Esophagus muscularis mucosa (tissue), 4 donors: Measurements from ENCODE around the gene OGFR. TPM values are rescaled to one million over a fixed set of nuclear protein-coding genes. Genes with fewer than 3 reads are reported as not detected.

Source experiments
- DNase-seq: peaks from one replicate; pipeline ENCODE4 v3.0.0-alpha.2; 2017; ENCODE audit errors: extremely low spot score
- H3K27ac ChIP-seq, 4 donors: fragments of 200-600 bp; sonication (generic); replicated peaks in 1 of 4; 1 replicate in 3 of 4; 2 replicates in 1 of 4; pipeline ENCODE4 v1.5.1; 2016 to 2019; ENCODE audit warnings: mild to moderate bottlenecking in 1 of 4
- H3K27me3 ChIP-seq, 4 donors: fragments of 200-600 bp; sonication (generic); one replicate each; pipeline versions ENCODE4 v1.5.1 to v1.6.0; 2016 to 2019
- H3K36me3 ChIP-seq, 4 donors: fragments of 200-600 bp; sonication (generic); one replicate each; pipeline ENCODE4 v1.5.1; 2016 to 2019
- H3K4me1 ChIP-seq, 4 donors: fragments of 200-600 bp; sonication (generic); one replicate each; pipeline ENCODE4 v1.5.1; 2016 to 2019
- H3K4me3 ChIP-seq, 4 donors: fragments of 200-600 bp; sonication (generic); 1 replicate in 2 of 4; 2 replicates in 2 of 4; pipeline ENCODE4 v1.5.1; 2016 to 2019; ENCODE audit warnings: mild to moderate bottlenecking in 4 of 4, moderate library complexity in 1 of 4
- H3K9me3 ChIP-seq, 4 donors: fragments of 200-600 bp; sonication (generic); 1 replicate in 3 of 4; 2 replicates in 1 of 4; pipeline ENCODE4 v1.5.1; 2016 to 2019
- CTCF ChIP-seq, 3 experiments: fragments of 200-600 bp in 2 of 3; fragments of 450-650 bp in 1 of 3; sonication (generic) in 2 of 3; IDR thresholded peaks; one replicate each; pipeline ENCODE4 v1.5.1; 2017 to 2019; ENCODE audit warnings: antibody characterized with exemption in 3 of 3, mild to moderate bottlenecking in 2 of 3, moderate library complexity in 1 of 3
- EP300 ChIP-seq: sonication (generic); formaldehyde crosslinking; IDR thresholded peaks from one replicate; pipeline ENCODE4 v1.6.1; 2017; ENCODE audit warnings: antibody characterized with exemption
- POLR2A ChIP-seq: fragments of 450-650 bp; IDR thresholded peaks from one replicate; pipeline ENCODE4 v1.6.1; 2017; ENCODE audit warnings: antibody characterized with exemption, moderate library complexity, mild to moderate bottlenecking, low read depth
- POLR2AphosphoS5 ChIP-seq, 2 donors: sonication (generic); formaldehyde crosslinking; IDR thresholded peaks; one replicate each; pipeline ENCODE4 v1.6.1; 2017; ENCODE audit warnings: antibody characterized with exemption in 2 of 2
- WGBS: methylation state at CpG from one replicate; pipeline ENCODE4 v1.1.5; 2018; 5-methylcytosine and 5-hydroxymethylcytosine counted together
- intact Hi-C: fragments of 100-400 bp; cut with DNase I; formaldehyde crosslinking; loops from one replicate; pipeline ENCODE4 v1.15.1; 2023
- total RNA-seq, 4 donors: library from RNA; depleted of rRNA; stranded (reverse); fragments of >200 nt; gene quantifications; one replicate each; pipeline versions ENCODE4 v1.1.0 to v1.2.1, GENCODE V29; 2016

The OGFR gene
- total RNA-seq, 4 donors from 2014 or later: 46.1 to 84.5 (median 62.7) TPM

GRCh38 chr20:62799873-62800272 lies 4.8 kb upstream of the OGFR start:
- no peak for DNase-seq
- TF ChIP-seq EP300 (no peak), CTCF (IDR thresholded peaks at IDR 0.05) (no peak), POLR2A (no peak), POLR2AphosphoS5 (IDR thresholded peaks at IDR 0.05) (no peak)
- H3K27me3 ChIP-seq: no peaks in the 10 kb centered on the region
- 83% methylated on average over 10 of the region's 10 CpGs for WGBS
- H3K9me3 ChIP-seq: no peaks in the 10 kb centered on the region
- H3K36me3 ChIP-seq: peaks cover 19 to 42% (median 34%) of the 10 kb centered on the region in 4 donors
- peaks cover 25 to 37% (median 35%) of the 10 kb centered on the region in 4 donors for H3K4me1 ChIP-seq
- H3K27ac ChIP-seq: no peak overlapping the region
- intact Hi-C loops: no loop called here
- no peak overlapping the region for H3K4me3 ChIP-seq

DNA sequence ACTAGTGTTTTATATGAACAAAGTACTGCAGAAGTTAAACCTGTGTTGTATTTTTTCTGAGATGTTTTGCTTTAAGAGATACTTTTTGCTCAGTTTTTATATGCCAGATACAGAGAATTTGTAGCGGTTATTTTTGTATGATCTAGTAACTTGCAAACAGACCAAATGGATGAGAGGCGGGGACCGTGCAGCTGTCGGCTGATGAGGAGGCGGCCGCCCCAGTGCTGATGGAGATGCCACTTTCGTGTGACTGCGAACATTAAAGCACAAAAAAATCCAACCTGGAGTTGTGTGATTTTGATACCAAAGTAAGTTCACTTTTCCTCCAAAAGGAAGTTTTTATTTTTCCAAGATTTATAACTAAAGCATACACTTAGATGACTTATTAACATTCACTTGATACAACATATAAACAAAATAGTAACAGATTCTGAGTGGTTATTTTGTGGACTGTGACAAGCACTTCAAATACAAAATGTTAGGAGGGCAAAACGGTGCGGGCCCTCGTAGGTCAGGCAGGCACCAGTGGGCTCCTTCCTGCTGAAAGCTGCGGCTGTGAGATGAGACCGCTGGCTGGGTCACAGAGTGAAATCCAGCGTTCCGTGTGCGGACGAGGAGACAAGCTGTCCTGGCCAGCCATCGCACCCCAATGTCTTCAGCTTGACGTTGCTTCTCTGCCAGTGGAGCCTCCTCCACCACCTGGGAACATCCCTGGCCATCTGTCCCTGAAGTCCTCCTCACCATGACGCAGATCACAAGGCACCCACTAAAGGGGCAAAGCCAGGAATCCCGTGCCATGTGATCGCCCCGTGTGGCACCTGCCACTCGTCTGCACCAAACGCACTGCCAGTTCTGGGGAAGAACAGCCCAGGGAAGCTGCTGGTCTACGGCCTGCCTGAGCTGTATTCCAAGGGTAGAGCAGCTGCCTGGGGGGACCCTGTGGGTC lies 4.0 kb upstream of the OGFR start:
- intact Hi-C loops: no loop called here
- TF ChIP-seq EP300: no peak
- TF ChIP-seq POLR2AphosphoS5 (IDR thresholded peaks at IDR 0.05): no peak
- Histone ChIP-seq H3K36me3 (peaks cover 19 to 42% (median 34%) of the 10 kb centered on the region in 4 donors), H3K9me3 (no peaks in the 10 kb centered on the region), H3K4me1 (peaks cover 23 to 39% (median 30%) of the 10 kb centered on the region in 4 donors), H3K27ac (no peak overlapping the region), H3K4me3 (no peak overlapping the region), H3K27me3 (no peaks in the 10 kb centered on the region)
- WGBS: 82% methylated on average over 21 of the region's 26 CpGs
- DNase-seq: no peak

GRCh38 chr20:62801284-62802010 lies 3.2 kb upstream of the OGFR start:
- Histone ChIP-seq H3K36me3 (peaks cover 19 to 42% (median 34%) of the 10 kb centered on the region in 4 donors), H3K9me3 (no peaks in the 10 kb centered on the region), H3K27me3 (no peaks in the 10 kb centered on the region), H3K27ac (no peak overlapping the region), H3K4me1 (peaks cover 32 to 48% (median 34%) of the 10 kb centered on the region in 4 donors), H3K4me3 (no peak overlapping the region)
- intact Hi-C loops: no loop called here
- no peak for TF ChIP-seq EP300
- no peak for TF ChIP-seq POLR2A
- no peak for TF ChIP-seq POLR2AphosphoS5 (IDR thresholded peaks at IDR 0.05)
- TF ChIP-seq CTCF (IDR thresholded peaks at IDR 0.05): no peak
- WGBS: 83% methylated on average over 8 of the region's 15 CpGs
- no peak for DNase-seq

DNA sequence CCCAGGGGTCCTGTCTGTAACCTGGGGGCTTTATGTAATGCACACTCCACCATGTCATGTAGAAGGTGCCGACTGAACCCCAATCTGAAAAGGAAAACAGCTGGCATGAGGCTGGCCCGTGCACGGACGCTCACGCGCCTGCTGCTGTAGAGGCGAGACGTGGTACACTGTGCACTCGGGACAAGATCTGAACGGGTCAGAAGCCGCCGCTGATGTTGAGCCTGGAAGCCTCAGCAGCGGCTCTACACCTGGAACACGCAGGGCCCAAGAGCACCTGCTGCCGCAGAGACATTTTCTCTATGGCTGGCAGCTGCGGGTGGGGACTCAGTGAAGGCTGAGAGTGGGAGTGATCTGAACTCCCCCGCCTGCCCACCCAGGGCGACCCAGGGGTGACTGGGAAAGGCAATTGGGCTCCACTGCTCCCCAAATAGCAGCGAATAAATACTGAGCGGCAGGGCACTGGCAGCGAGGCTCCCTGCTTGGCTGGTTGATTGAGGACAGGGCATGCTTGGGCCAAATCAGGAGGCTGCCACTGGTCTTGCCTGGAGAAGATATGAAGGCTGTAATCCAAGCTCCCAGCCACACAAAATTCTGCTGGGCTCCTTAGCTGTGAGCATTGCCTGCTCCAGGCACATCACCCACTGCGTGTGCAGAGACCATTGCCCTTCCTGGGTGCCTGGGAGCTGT lies 2.5 kb upstream of the OGFR start:
- DNase-seq: no peak
- Histone ChIP-seq H3K4me3 (no peak overlapping the region), H3K4me1 (peaks cover 35 to 52% (median 35%) of the 10 kb centered on the region in 4 donors), H3K27me3 (no peaks in the 10 kb centered on the region), H3K27ac (no peak overlapping the region), H3K9me3 (no peaks in the 10 kb centered on the region), H3K36me3 (peaks cover 19 to 47% (median 37%) of the 10 kb centered on the region in 4 donors)
- intact Hi-C loops: no loop called here
- TF ChIP-seq EP300 (no peak), POLR2A (no peak), CTCF (IDR thresholded peaks at IDR 0.05) (no peak), POLR2AphosphoS5 (IDR thresholded peaks at IDR 0.05) (no peak)
- 88% methylated on average over 20 of the region's 22 CpGs for WGBS
